ENCODE data around the gene RASSF1. TPM values are rescaled to one million over a fixed set of nuclear protein-coding genes. Genes with fewer than 3 reads are reported as not detected.

The RASSF1 gene
- total and polyA plus RNA-seq, 2 of the 13 experiments (the other 11 are each of a cell fraction or from before 2014, with no cell fraction given): 10.2 to 27.5 TPM

- TF ChIP-seq KDM5B (CRISPR knock-in tag; IDR thresholded peaks at IDR 0.05; ENCODE audit: borderline replicate concordance) (0 out of 2 replicates have a peak, but pooled peaks have one; percentile 32), ZNF567 (CRISPR knock-in tag; IDR thresholded peaks at IDR 0.05; ENCODE audit: borderline replicate concordance) (no peak), ARNT (IDR thresholded peaks at IDR 0.05) (no peak), ZNF12 (CRISPR knock-in tag; IDR thresholded peaks at IDR 0.05) (peak; percentile 78), MZF1 (CRISPR knock-in tag; IDR thresholded peaks at IDR 0.05; ENCODE audit: borderline replicate concordance) (no peak), TBP (CRISPR knock-in tag; IDR thresholded peaks at IDR 0.05) (no peak), FOSL2 (CRISPR knock-in tag; IDR thresholded peaks at IDR 0.05) (peak; percentile 68), THAP8 (CRISPR knock-in tag; IDR thresholded peaks at IDR 0.05; ENCODE audit: borderline replicate concordance) (no peak)
- TF ChIP-seq, protein P1, sequence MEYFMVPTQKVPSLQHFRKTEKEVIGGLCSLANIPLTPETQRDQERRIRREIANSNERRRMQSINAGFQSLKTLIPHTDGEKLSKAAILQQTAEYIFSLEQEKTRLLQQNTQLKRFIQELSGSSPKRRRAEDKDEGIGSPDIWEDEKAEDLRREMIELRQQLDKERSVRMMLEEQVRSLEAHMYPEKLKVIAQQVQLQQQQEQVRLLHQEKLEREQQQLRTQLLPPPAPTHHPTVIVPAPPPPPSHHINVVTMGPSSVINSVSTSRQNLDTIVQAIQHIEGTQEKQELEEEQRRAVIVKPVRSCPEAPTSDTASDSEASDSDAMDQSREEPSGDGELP (IDR thresholded peaks at IDR 0.05; ENCODE audit: borderline replicate concordance, low read depth): no peak
These were observed 23.9 kb downstream of the RASSF1 start (continued) for GRCh38 chr3:50316657-50317242.

- Histone ChIP-seq H3K79me2 (ENCODE audit: insufficient read depth, low read length) (peaks cover 14% of the 10 kb centered on the region), H3K27ac (ENCODE audit: extremely low read length, insufficient read depth, low read length) (no peak overlapping the region), H3K4me3 (replicated peaks in 1 of 3; ENCODE audit: insufficient read depth in 1 of 3, low read depth in 2 of 3, low read length in 3 of 3) (no peak overlapping the region), H3K27me3 (ENCODE audit: control insufficient read depth in 1 of 2, insufficient read depth in 2 of 2, low read length in 2 of 2) (no peaks in the 10 kb centered on the region), H3K9me3 (ENCODE audit: low read length) (no peaks in the 10 kb centered on the region), H3K4me1 (ENCODE audit: insufficient read depth, low read length) (peaks cover 42% of the 10 kb centered on the region), H3K9ac (ENCODE audit: insufficient read depth, low read depth, low read length) (no peak overlapping the region), H3K4me2 (ENCODE audit: low read depth, low read length) (no peak overlapping the region), H4K20me1 (ENCODE audit: insufficient read depth, low read length) (no peaks in the 10 kb centered on the region), H3K36me3 (replicated peaks in 1 of 2; ENCODE audit: control insufficient read depth in 1 of 2, insufficient read depth in 2 of 2, low read length in 2 of 2) (peaks cover 16 to 32% of the 10 kb centered on the region in 2 experiments), H2AFZ (ENCODE audit: low read length) (no peak overlapping the region)
- ATAC-seq (peak; percentile 9; the same call in 1 of the 3 replicates), DNase-seq (ENCODE audit: low spot score) (no peak), FAIRE-seq (no peak)
- ChIA-PET CTCF (ENCODE audit: low intra/inter-chr PET ratio, low total read pairs) (no interaction called here), POLR2A (interaction anchor here (0.8 to 13.0 kb wide), 4 partner anchors 14 to 111 kb away, joined by 3 to 222 read pairs (median 6); partner anchors contain the start of genes GNAI2, HYAL1, HYAL3 and LSMEM2)
- 100% methylated on average over 4 of the region's 4 CpGs for whole genome bisulfite sequencing (ENCODE audit: low lambda C conversion rate)
- intact Hi-C loops (cut with micrococcal nuclease; ENCODE audit: unreplicated experiment) (no loop called here), in situ Hi-C loops (cut with HindIII; ENCODE audit: extremely low pct_ligation_motif_present, low pct_unique_long_range_greater_than_20kb) (no loop called here)
- no TSS peak for BruUV-seq (replicated peaks)
- TF ChIP-seq ZKSCAN5 (CRISPR knock-in tag; IDR thresholded peaks at IDR 0.05): no peak
- no peak for TF ChIP-seq SRSF1 (optimal IDR thresholded peaks at IDR 0.05; ENCODE audit: low read depth, low read length)
- no peak for TF ChIP-seq CEBPB (IDR thresholded peaks at IDR 0.05; ENCODE audit: borderline replicate concordance, low read depth, low read length)
- no peak for TF ChIP-seq EEA1 (CRISPR knock-in tag; IDR thresholded peaks at IDR 0.05; ENCODE audit: borderline replicate concordance)
- TF ChIP-seq ZNF253 (CRISPR knock-in tag; IDR thresholded peaks at IDR 0.05; ENCODE audit: borderline replicate concordance): no peak
- TF ChIP-seq, protein P2, sequence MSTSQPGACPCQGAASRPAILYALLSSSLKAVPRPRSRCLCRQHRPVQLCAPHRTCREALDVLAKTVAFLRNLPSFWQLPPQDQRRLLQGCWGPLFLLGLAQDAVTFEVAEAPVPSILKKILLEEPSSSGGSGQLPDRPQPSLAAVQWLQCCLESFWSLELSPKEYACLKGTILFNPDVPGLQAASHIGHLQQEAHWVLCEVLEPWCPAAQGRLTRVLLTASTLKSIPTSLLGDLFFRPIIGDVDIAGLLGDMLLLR (CRISPR knock-in tag; IDR thresholded peaks at IDR 0.05): no peak
These were observed 25.8 kb downstream of the RASSF1 start for GRCh38 chr3:50314816-50315215.
